Skeletal muscle satellite cell (primary cell): Measurements from ENCODE around the gene RPL38.

Experiments
- H3K27me3 ChIP-seq: 2 replicates; pipeline ENCODE4 v1.7.0; 2013; ENCODE audit warnings: low read length; ENCODE audit not compliant: control insufficient read depth, insufficient read depth
- H3K36me3 ChIP-seq: 2 replicates; pipeline ENCODE4 v1.7.0; 2013; ENCODE audit warnings: mild to moderate bottlenecking, control low read depth, low read length; ENCODE audit not compliant: insufficient read depth
- H3K4me1 ChIP-seq: 2 replicates; pipeline ENCODE4 v1.7.0; 2013; ENCODE audit warnings: low read length; ENCODE audit not compliant: control insufficient read depth, insufficient read depth
- H3K4me2 ChIP-seq: 2 replicates; pipeline ENCODE4 v1.7.0; 2013; ENCODE audit warnings: mild to moderate bottlenecking, low read length
- H3K4me3 ChIP-seq: 2 replicates; pipeline ENCODE4 v1.7.0; 2013; ENCODE audit warnings: low read length
- H3K9ac ChIP-seq: 2 replicates; pipeline ENCODE4 v1.7.0; 2013; ENCODE audit warnings: mild to moderate bottlenecking, low read depth, low read length, moderate library complexity
- H3K9me3 ChIP-seq: replicated peaks from 2 replicates; pipeline ENCODE4 v1.7.0; 2013; ENCODE audit warnings: mild to moderate bottlenecking, control low read depth, low read length

RPL38 gene

GRCh38 chr17:74233937-74234336 lies 30.5 kb downstream of the RPL38 start:
- no peaks in the 10 kb centered on the region for H3K4me1 ChIP-seq
- no peak overlapping the region for H3K4me3 ChIP-seq
- H3K4me2 ChIP-seq: no peak overlapping the region
- no peaks in the 10 kb centered on the region for H3K36me3 ChIP-seq
- H3K9ac ChIP-seq: no peak overlapping the region
- H3K27me3 ChIP-seq: peaks cover 5% of the 10 kb centered on the region
- no peaks in the 10 kb centered on the region for H3K9me3 ChIP-seq

DNA sequence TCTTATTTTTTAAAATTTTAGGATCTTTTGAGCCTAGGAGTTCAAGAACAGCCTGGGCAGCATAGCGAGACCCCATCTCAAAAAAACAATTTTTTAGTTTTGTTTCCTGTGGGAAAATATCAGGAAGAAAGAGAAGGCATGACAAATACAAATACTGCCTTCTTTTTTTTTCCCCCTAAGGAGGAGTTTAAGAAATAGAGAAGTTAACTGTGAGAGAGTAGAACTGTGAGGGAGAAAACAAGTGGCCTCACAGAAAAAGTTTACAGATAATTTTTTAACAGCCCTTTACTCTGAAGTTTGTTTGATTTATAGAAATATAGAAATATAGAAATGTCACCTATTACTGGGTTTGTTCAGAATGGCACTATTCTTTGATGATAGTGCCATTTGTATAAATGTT lies 31.0 kb downstream of the RPL38 start:
- H3K9me3 ChIP-seq: no peaks in the 10 kb centered on the region
- no peak overlapping the region for H3K9ac ChIP-seq
- no peaks in the 10 kb centered on the region for H3K4me1 ChIP-seq
- H3K27me3 ChIP-seq: peaks cover 5% of the 10 kb centered on the region
- no peak overlapping the region for H3K4me2 ChIP-seq
- no peak overlapping the region for H3K4me3 ChIP-seq
- no peaks in the 10 kb centered on the region for H3K36me3 ChIP-seq

DNA sequence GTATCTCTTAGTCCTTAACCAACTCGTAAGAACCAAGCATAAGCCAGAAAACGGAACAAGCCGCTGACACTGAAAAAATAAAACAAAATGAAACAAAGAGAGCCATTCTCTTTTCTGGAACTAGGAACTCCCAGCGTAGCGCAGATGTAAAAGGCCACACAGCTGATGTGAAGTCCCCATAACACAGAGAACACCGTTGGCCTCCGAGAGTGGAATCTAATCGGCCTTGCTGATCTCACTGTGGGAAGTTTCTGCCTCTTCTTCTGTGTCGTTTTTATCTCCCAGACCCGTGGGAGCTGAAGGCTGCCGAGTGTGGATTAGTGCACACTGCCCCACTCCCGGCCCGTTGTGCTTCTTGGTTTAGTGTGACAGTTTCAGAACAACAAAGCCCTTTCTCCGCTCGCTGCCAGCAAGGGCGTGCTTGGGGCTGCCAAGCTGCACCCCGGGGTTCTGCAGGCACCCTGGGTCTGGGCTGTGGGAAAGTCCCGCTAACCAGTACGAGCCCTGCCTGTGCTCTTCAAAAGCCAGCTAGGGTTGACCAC lies 31.6 kb downstream of the RPL38 start:
- Histone ChIP-seq H3K4me3 (no peak overlapping the region), H3K36me3 (no peaks in the 10 kb centered on the region), H3K4me1 (no peaks in the 10 kb centered on the region), H3K27me3 (peaks cover 5% of the 10 kb centered on the region), H3K9ac (no peak overlapping the region), H3K9me3 (no peaks in the 10 kb centered on the region), H3K4me2 (no peak overlapping the region)

GRCh38 chr17:74235911-74236371 lies 32.5 kb downstream of the RPL38 start:
- H3K9ac ChIP-seq: no peak overlapping the region
- H3K36me3 ChIP-seq: no peaks in the 10 kb centered on the region
- H3K27me3 ChIP-seq: peaks cover 5% of the 10 kb centered on the region
- no peaks in the 10 kb centered on the region for H3K9me3 ChIP-seq
- no peak overlapping the region for H3K4me3 ChIP-seq
- H3K4me1 ChIP-seq: no peaks in the 10 kb centered on the region
- no peak overlapping the region for H3K4me2 ChIP-seq

DNA sequence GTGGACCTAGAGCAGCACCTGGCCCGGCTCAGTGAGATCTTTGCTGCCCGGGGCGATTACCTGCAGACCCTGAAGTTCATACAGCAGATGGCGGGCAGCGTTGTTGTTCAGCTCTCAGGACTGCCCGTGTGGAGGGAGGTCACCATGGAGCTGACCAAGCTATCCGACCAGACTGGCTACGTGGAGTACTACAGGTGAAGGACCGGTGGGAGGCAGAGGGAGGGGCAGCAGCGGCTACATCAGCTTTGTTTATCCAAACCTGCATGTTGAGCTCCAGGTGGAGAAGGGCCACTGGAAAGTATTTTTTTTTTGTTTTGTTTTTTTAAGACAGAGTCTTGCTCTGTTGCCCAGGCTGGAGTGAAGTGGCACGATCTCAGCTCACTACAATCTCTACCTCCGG lies 33.8 kb downstream of the RPL38 start:
- Histone ChIP-seq H3K27me3 (peaks cover 5% of the 10 kb centered on the region), H3K9ac (no peak overlapping the region), H3K36me3 (no peaks in the 10 kb centered on the region), H3K9me3 (no peaks in the 10 kb centered on the region), H3K4me2 (no peak overlapping the region), H3K4me1 (no peaks in the 10 kb centered on the region), H3K4me3 (no peak overlapping the region)

DNA sequence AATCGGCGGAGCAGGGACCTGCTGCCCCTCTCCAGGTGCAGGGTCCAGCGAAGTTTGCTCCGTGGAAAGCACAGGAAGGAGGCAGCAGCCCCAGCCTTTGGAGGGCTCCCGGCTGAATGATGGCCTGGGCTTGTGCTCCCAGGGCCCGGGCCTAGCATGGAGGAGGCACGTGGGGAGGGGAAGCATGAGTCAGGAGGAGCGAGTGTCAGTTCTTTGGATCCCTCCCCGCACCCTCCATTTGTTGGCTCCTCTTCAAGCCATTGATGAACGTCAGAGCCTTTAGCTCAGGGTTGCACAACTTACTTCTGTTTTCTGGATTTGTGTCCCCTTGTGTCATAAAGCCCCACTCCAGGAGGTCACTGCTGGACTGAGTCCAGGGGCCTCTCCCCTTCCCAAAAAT lies 35.7 kb downstream of the RPL38 start:
- H3K9me3 ChIP-seq: no peaks in the 10 kb centered on the region
- no peaks in the 10 kb centered on the region for H3K36me3 ChIP-seq
- H3K9ac ChIP-seq: no peak overlapping the region
- no peaks in the 10 kb centered on the region for H3K4me1 ChIP-seq
- no peak overlapping the region for H3K4me2 ChIP-seq
- H3K27me3 ChIP-seq: peaks cover 2% of the 10 kb centered on the region
- no peak overlapping the region for H3K4me3 ChIP-seq

DNA sequence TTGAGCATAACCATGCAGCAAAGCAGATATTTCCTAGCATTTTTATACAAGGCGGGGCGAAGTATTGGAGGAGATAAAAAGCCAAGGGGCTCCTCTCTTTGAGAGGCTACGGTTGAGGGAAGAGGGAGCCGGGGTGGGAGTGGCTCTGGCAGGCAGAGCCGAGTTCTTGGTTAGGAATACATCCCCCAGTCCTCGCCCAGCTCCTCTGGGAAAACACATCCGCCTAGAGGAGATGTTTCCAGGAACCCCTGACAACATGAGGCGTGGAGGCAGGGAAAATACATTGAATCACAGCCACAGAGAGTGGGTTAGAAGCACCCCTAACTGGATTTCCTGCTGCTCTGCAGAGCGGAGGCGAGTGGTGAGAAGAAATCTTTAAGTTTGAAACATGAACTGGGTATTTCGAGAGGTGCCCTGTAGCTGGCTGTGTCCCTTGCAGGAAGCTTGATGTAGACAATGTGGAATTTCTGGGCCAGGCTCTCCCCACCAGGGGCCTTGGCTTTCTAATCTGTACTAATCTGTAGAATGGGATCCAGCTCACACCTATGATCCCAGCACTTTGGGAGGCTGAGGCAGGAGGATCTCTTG lies 37.2 kb downstream of the RPL38 start:
- no peak overlapping the region for H3K9ac ChIP-seq
- no peaks in the 10 kb centered on the region for H3K9me3 ChIP-seq
- no peaks in the 10 kb centered on the region for H3K36me3 ChIP-seq
- no peaks in the 10 kb centered on the region for H3K4me1 ChIP-seq
- no peaks in the 10 kb centered on the region for H3K27me3 ChIP-seq
- no peak overlapping the region for H3K4me2 ChIP-seq
- H3K4me3 ChIP-seq: no peak overlapping the region

GRCh38 chr17:74241431-74241830 lies 38.0 kb downstream of the RPL38 start:
- no peaks in the 10 kb centered on the region for H3K9me3 ChIP-seq
- H3K4me2 ChIP-seq: no peak overlapping the region
- H3K9ac ChIP-seq: no peak overlapping the region
- H3K36me3 ChIP-seq: no peaks in the 10 kb centered on the region
- H3K4me3 ChIP-seq: no peak overlapping the region
- no peaks in the 10 kb centered on the region for H3K27me3 ChIP-seq
- H3K4me1 ChIP-seq: no peaks in the 10 kb centered on the region

- H3K4me1 ChIP-seq: no peaks in the 10 kb centered on the region
- no peak overlapping the region for H3K4me2 ChIP-seq
- no peaks in the 10 kb centered on the region for H3K9me3 ChIP-seq
- no peak overlapping the region for H3K9ac ChIP-seq
- H3K27me3 ChIP-seq: no peaks in the 10 kb centered on the region
- no peaks in the 10 kb centered on the region for H3K36me3 ChIP-seq
- H3K4me3 ChIP-seq: no peak overlapping the region
Measured at GRCh38 chr17:74241847-74242246, 38.4 kb downstream of the RPL38 start.

GRCh38 chr17:74243013-74243755 lies 39.7 kb downstream of the RPL38 start:
- no peaks in the 10 kb centered on the region for H3K36me3 ChIP-seq
- H3K9ac ChIP-seq: no peak overlapping the region
- no peak overlapping the region for H3K4me3 ChIP-seq
- no peaks in the 10 kb centered on the region for H3K27me3 ChIP-seq
- H3K9me3 ChIP-seq: no peaks in the 10 kb centered on the region
- no peak overlapping the region for H3K4me2 ChIP-seq
- H3K4me1 ChIP-seq: no peaks in the 10 kb centered on the region

- Histone ChIP-seq H3K9me3 (no peaks in the 10 kb centered on the region), H3K4me1 (no peaks in the 10 kb centered on the region), H3K4me3 (no peak overlapping the region), H3K27me3 (no peaks in the 10 kb centered on the region), H3K4me2 (no peak overlapping the region), H3K9ac (no peak overlapping the region), H3K36me3 (no peaks in the 10 kb centered on the region)
Measured at GRCh38 chr17:74244128-74244527, 40.6 kb downstream of the RPL38 start.

DNA sequence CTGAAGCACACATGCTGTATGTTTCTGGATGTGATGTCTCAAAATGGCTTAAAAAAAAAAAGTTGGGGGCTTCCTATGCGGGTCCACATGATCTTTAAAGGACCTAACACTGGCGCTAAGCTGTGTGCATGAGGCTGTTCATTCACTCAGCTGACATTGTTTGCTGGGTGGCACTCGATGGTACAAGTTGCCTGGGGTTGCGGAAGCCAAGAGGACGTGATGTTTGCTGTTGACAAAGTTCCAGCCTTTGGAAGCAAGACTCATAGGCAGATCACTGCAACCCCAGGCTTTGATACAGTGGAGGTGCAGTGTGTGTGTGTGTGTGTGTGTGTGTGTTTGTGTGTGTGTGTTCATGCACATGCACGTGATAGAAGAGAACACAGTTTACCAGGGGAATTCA lies 41.1 kb downstream of the RPL38 start:
- Histone ChIP-seq H3K36me3 (no peaks in the 10 kb centered on the region), H3K9ac (no peak overlapping the region), H3K4me3 (no peak overlapping the region), H3K4me1 (no peaks in the 10 kb centered on the region), H3K9me3 (no peaks in the 10 kb centered on the region), H3K27me3 (no peaks in the 10 kb centered on the region), H3K4me2 (no peak overlapping the region)
